OCI-LY7 (cell line): Measurements from ENCODE around the gene USP32. TPM values are rescaled to one million over a fixed set of nuclear protein-coding genes. Genes with fewer than 3 reads are reported as not detected.

Experiments
- BruUV-seq: library from RNA; stranded (reverse); fragments of 400-500 nt; replicated peaks from 2 replicates; lab custom pipeline; 2021; lab: Mats Ljungman, UMichigan
- CTCF ChIA-PET: fragments of 300-600 bp; sonication (Branson Sonifier 250); formaldehyde crosslinking; loops from one replicate; lab custom pipeline; 2022; ENCODE audit warnings: antibody characterized with exemption; ENCODE audit not compliant: unreplicated experiment; lab: Charles Lee
- POLR2A ChIA-PET: fragments of 300-600 bp; sonication (Branson Sonifier 250); formaldehyde crosslinking; loops from one replicate; lab custom pipeline; 2022; ENCODE audit warnings: antibody characterized with exemption; lab: Charles Lee
- DNase-seq: peaks from one replicate; pipeline ENCODE4 v3.0.0-alpha.2; 2015; ENCODE audit warnings: low spot score
- H2AFZ ChIP-seq: fragments of 200-600 bp; sonication (generic), shearing (Covaris generic); 2 replicates; pipeline ENCODE4 v1.6.1; 2014; ENCODE audit warnings: mild to moderate bottlenecking, antibody characterized with exemption, low read length, moderate library complexity
- H3K27ac ChIP-seq: fragments of 200-600 bp; sonication (generic); 2 replicates; pipeline ENCODE4 v1.5.1; 2014; ENCODE audit warnings: mixed run types, low read depth, mild to moderate bottlenecking, moderate library complexity, low read length, inconsistent platforms; ENCODE audit not compliant: poor library complexity, severe bottlenecking
- H3K36me3 ChIP-seq: fragments of 200-600 bp; sonication (generic); 2 replicates; pipeline ENCODE4 v1.6.1; 2014; ENCODE audit warnings: mild to moderate bottlenecking, antibody characterized with exemption, low read length, moderate library complexity, mixed read lengths; ENCODE audit not compliant: insufficient read depth
- H3K4me1 ChIP-seq: fragments of 200-600 bp; sonication (generic); 2 replicates; pipeline ENCODE4 v1.5.1; 2014; ENCODE audit warnings: mild to moderate bottlenecking, low read length; ENCODE audit not compliant: insufficient read depth, poor library complexity, severe bottlenecking
- H3K4me2 ChIP-seq: fragments of 200-600 bp; sonication (generic); 2 replicates; pipeline ENCODE4 v1.6.1; 2014; ENCODE audit warnings: mild to moderate bottlenecking, low read length
- H3K4me3 ChIP-seq: fragments of 200-600 bp; sonication (generic); 2 replicates; pipeline ENCODE4 v1.5.1; 2014; ENCODE audit warnings: mild to moderate bottlenecking, low read depth, low read length; ENCODE audit not compliant: poor library complexity, severe bottlenecking
- H3K79me2 ChIP-seq: fragments of 200-600 bp; sonication (generic); 2 replicates; pipeline ENCODE4 v1.6.1; 2016; ENCODE audit warnings: low read depth, mild to moderate bottlenecking, low read length, moderate library complexity, mixed read lengths; ENCODE audit not compliant: insufficient read depth
- H3K9me2 ChIP-seq: fragments of 200-600 bp; sonication (generic); 2 replicates; pipeline ENCODE4 v1.6.1; 2016; ENCODE audit warnings: mild to moderate bottlenecking, low read length, mixed read lengths; ENCODE audit not compliant: insufficient read depth
- H3K9me3 ChIP-seq: fragments of 200-600 bp; sonication (generic); 2 replicates; pipeline ENCODE4 v1.6.1; 2014; ENCODE audit warnings: mild to moderate bottlenecking, mixed run types, low read length, mixed read lengths
- H4K20me1 ChIP-seq: fragments of 200-600 bp; sonication (generic); 2 replicates; pipeline ENCODE4 v1.6.1; 2014; ENCODE audit warnings: mild to moderate bottlenecking, antibody characterized with exemption, low read length, moderate library complexity, mixed read lengths; ENCODE audit not compliant: insufficient read depth
- CTCF ChIP-seq: fragments of 200-600 bp; sonication (generic); conservative IDR thresholded peaks from 2 replicates; pipeline ENCODE4 v1.5.1; 2014; ENCODE audit warnings: mild to moderate bottlenecking, antibody characterized with exemption, low read length, moderate library complexity, mixed read lengths
- EZH2phosphoT487 ChIP-seq: fragments of 200-600 bp; sonication (generic); IDR thresholded peaks from 2 replicates; pipeline ENCODE4 v1.6.1; 2018; ENCODE audit warnings: low read depth, borderline replicate concordance, mild to moderate bottlenecking, mixed run types, antibody characterized with exemption, low read length, moderate library complexity, mixed read lengths
- intact Hi-C: fragments of 100-400 bp; cut with micrococcal nuclease; formaldehyde crosslinking; loops from one replicate; pipeline ENCODE4 v1.10.0; 2022; ENCODE audit not compliant: unreplicated experiment
- total RNA-seq, 2 experiments: library from RNA; depleted of rRNA in 1 of 2; stranded (reverse); fragments of >200 nt in 1 of 2; shearing (Covaris generic) in 1 of 2; gene quantifications; 2 replicates each; pipeline ENCODE4 v1.2.3, GENCODE V29; 2014 to 2022

Gene USP32
- total RNA-seq, 2 experiments from 2014 or later: 16.9 to 28.0 TPM

DNA sequence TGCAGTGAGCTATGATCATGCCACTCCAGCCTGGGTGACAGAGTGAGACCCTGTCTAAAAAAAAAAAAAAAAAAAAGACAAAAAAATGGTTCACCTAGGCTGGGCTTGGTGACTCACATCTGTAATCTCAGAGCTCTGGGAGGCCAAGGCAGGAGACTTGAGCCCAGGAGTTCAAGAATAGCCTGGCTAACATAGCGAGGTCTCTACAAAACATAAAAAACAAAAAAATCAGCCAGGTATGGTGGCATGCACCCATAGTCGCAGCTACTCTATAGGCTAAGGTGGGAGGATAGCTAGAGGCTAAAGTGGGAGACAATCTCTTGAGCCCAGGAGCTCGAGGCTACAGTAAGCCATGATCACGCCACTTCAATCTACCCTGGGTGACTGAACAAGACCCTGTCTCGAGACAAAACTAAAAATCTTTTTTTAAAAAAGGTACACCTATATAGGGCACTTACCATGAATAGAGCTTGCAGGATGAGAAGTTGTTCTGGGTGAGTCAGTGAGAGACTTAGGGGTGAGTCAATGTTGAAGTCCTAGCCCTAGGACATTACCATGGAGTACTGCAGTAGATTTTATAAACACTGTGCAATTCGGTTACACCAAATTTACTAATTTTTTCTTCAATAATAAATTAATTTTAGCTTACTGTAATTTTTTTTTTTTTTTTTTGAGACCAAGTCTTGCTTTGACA is 19.0 kb downstream of the USP32 start:
- POLR2A ChIA-PET: interaction anchor here (0.7 kb wide), 4 partner anchors 9 to 258 kb away, joined by 3 to 6 read pairs (median 3); no protein-coding TSS in a partner anchor
- H3K9me3 ChIP-seq: no peaks in the 10 kb centered on the region
- no peaks in the 10 kb centered on the region for H3K36me3 ChIP-seq
- no peaks in the 10 kb centered on the region for H4K20me1 ChIP-seq
- TF ChIP-seq EZH2phosphoT487 (no peak), CTCF (no peak)
- no peaks in the 10 kb centered on the region; the same call in 1 of the 2 replicates for H3K79me2 ChIP-seq
- CTCF ChIA-PET: no interaction called here
- no peak overlapping the region for H3K27ac ChIP-seq
- intact Hi-C loops: no loop called here
- H3K4me3 ChIP-seq: no peak overlapping the region
- H2AFZ ChIP-seq: no peak overlapping the region
- no peaks in the 10 kb centered on the region for H3K9me2 ChIP-seq
- no peaks in the 10 kb centered on the region for H3K4me1 ChIP-seq
- no peak for DNase-seq
- no peak overlapping the region for H3K4me2 ChIP-seq
- BruUV-seq: no TSS peak

DNA sequence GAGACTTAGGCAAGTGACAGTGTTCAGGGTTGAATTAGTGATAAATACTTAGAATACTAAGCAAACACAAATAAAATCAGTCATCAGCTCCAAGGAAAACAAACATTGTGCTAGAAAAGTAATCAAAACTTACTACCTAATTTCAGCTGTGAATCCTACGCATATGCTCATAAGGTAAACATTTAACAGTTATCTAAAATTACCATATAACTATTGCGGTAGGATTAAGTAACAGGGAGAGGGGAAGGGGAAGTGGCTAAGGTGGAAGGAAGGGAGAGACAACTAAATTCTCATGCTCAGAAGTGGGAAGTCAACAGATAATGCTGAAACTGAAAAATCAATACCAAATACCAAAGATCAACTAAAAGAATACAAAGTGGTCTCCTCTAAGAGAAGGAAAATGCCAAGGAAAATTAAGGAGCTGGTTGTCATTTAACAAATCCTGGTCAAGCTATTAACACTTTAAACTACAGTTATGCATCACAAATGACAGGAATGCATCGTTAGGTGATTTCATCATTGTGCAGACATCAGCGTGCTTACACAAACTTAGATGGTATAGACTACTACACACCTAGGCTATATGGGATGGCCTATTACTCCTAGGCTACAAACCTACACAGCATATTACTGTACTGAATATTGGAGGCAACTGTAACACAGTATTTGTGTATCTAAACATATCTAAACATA is 20.0 kb downstream of the USP32 start:
- no peak overlapping the region for H3K27ac ChIP-seq
- intact Hi-C loops: no loop called here
- H2AFZ ChIP-seq: no peak overlapping the region
- no peak for DNase-seq
- H3K4me1 ChIP-seq: no peaks in the 10 kb centered on the region
- no TSS peak for BruUV-seq
- no peaks in the 10 kb centered on the region for H3K36me3 ChIP-seq
- ChIA-PET CTCF (no interaction called here), POLR2A (interaction anchor here (0.7 to 1.6 kb wide), 4 partner anchors 10 to 23 kb away, joined by 3 to 11 read pairs (median 3); no protein-coding TSS in a partner anchor)
- no peaks in the 10 kb centered on the region for H3K9me3 ChIP-seq
- H3K79me2 ChIP-seq: no peaks in the 10 kb centered on the region; the same call in 1 of the 2 replicates
- H3K4me3 ChIP-seq: no peak overlapping the region
- no peaks in the 10 kb centered on the region for H3K9me2 ChIP-seq
- TF ChIP-seq CTCF (no peak), EZH2phosphoT487 (no peak)
- no peaks in the 10 kb centered on the region for H4K20me1 ChIP-seq
- no peak overlapping the region for H3K4me2 ChIP-seq
